GM13977 (cell line): ENCODE measurements around the gene FLRT2.

Source experiments
- DNase-seq: peaks from one replicate; pipeline ENCODE4 v3.0.0; 2012; ENCODE audit warnings: low spot score
- in situ Hi-C: fragments of 300-500 bp; cut with MboI; formaldehyde crosslinking; loops from one replicate; pipeline ENCODE4 v1.12.0; 2022; ENCODE audit warnings: low sequenced_read_pairs, low pct_unique_long_range_greater_than_20kb, mixed read lengths, inconsistent platforms; ENCODE audit not compliant: unreplicated experiment
- TF ChIP-seq, protein P1 (sequence below): IDR thresholded peaks from 2 replicates; pipeline ENCODE4 v1.5.1; 2012; ENCODE audit warnings: mild to moderate bottlenecking, control low read depth; ENCODE audit not compliant: insufficient read depth; ENCODE audit errors: extremely low read depth, missing control alignments

Gene FLRT2

DNA sequence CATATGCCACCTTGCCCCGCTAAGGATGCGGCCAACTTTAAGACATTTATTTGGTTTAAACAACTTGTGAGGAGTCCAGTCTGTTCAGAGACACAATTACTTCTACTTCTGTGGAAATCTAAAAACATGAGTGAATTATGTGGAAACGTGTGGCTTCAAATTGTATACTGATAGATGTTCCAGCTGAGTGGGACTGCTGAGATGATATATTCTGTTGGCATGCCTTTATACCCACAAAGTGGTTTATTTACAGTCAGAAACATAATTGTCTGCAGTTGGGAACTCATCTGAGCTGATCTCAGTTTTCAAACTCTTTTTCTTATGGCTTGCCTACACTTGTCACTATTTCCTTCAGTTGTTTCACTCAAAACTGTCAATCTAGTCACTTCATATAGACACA is 67.8 kb downstream of the FLRT2 start:
- in situ Hi-C loops = no loop called here
- TF ChIP-seq, protein P1, sequence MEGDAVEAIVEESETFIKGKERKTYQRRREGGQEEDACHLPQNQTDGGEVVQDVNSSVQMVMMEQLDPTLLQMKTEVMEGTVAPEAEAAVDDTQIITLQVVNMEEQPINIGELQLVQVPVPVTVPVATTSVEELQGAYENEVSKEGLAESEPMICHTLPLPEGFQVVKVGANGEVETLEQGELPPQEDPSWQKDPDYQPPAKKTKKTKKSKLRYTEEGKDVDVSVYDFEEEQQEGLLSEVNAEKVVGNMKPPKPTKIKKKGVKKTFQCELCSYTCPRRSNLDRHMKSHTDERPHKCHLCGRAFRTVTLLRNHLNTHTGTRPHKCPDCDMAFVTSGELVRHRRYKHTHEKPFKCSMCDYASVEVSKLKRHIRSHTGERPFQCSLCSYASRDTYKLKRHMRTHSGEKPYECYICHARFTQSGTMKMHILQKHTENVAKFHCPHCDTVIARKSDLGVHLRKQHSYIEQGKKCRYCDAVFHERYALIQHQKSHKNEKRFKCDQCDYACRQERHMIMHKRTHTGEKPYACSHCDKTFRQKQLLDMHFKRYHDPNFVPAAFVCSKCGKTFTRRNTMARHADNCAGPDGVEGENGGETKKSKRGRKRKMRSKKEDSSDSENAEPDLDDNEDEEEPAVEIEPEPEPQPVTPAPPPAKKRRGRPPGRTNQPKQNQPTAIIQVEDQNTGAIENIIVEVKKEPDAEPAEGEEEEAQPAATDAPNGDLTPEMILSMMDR = no peak
- no peak for DNase-seq

DNA sequence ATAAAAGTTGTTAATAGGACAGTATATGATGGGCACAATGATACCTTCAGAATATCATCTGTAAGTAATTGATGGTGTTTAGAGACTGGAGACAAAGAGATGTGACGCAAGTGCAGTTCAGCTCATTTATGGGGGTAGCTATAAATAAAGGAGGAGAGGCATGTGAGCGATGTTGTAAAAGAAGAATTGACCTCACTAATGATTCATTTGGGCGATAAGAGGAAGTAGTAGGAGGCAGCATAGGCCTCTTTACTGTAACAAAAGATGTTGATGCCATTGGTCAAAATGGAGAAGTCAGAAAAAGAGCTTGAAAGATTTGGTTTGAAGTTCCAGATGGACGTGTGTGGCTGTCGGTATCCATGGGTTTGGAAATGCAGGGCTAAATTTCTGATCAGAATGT is 70.0 kb downstream of the FLRT2 start:
- TF ChIP-seq, protein P1 = no peak
- in situ Hi-C loops = no loop called here
- no peak for DNase-seq

GRCh38 chr14:85601246-85601645 is 71.3 kb downstream of the FLRT2 start:
- in situ Hi-C loops = no loop called here
- TF ChIP-seq, protein P1 = no peak
- no peak for DNase-seq

DNA sequence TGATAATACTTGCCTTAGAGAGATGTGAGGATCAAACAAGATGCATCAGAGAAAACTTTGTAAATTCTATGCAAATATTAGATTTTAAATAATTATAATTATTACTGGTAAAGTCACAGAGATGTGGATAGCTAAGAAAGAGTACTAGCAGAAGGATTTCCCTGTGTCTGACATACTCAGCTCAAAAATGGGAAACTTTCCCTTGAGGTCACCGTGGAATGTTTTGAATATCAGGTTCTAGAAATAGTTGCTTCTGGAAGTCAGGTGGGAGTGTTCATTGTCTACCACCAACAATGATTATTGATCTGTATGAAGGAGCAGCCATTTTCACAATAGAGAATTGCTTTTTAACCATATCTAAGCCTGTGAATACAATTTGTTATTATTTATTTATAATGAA is 71.7 kb downstream of the FLRT2 start:
- TF ChIP-seq, protein P1 = no peak
- DNase-seq = no peak
- in situ Hi-C loops = no loop called here

DNA sequence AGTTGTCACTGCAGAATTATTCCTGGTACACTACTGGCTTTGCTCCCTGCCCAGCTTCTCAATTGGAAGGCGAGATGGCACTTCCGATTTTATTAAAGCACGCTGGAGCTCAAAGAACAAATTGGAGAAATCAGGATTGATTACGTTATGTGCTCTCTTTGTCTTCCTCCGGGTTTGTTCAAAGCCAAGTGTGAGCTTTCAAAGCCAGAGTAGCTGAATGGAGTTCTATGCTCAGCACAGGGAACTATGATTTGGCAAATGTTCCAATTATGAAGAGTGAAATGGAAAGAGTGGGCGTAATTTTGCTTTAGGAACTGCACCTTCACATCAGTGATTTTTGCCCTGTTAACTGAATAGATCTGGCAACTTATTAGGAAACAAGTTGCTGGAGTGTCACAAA is 72.4 kb downstream of the FLRT2 start:
- TF ChIP-seq, protein P1 = no peak
- no peak for DNase-seq

GRCh38 chr14:85604021-85604420 is 74.1 kb downstream of the FLRT2 start:
- TF ChIP-seq, protein P1 = no peak
- in situ Hi-C loops = no loop called here
- DNase-seq = no peak

More for the DNA sequence above, 72.4 kb downstream of the FLRT2 start:
- in situ Hi-C loops = no loop called here

GRCh38 chr14:85604714-85605113 is 74.8 kb downstream of the FLRT2 start:
- TF ChIP-seq, protein P1 = no peak
- in situ Hi-C loops = no loop called here
- no peak for DNase-seq
